ENCODE results near the gene EFNA5.

GRCh38 chr5:107676702-107677101 is 6.0 kb upstream of the EFNA5 start:
- TF ChIP-seq, protein P1, sequence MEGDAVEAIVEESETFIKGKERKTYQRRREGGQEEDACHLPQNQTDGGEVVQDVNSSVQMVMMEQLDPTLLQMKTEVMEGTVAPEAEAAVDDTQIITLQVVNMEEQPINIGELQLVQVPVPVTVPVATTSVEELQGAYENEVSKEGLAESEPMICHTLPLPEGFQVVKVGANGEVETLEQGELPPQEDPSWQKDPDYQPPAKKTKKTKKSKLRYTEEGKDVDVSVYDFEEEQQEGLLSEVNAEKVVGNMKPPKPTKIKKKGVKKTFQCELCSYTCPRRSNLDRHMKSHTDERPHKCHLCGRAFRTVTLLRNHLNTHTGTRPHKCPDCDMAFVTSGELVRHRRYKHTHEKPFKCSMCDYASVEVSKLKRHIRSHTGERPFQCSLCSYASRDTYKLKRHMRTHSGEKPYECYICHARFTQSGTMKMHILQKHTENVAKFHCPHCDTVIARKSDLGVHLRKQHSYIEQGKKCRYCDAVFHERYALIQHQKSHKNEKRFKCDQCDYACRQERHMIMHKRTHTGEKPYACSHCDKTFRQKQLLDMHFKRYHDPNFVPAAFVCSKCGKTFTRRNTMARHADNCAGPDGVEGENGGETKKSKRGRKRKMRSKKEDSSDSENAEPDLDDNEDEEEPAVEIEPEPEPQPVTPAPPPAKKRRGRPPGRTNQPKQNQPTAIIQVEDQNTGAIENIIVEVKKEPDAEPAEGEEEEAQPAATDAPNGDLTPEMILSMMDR (IDR thresholded peaks at IDR 0.05; ENCODE audit: control extremely low read depth in 1 of 3, insufficient read depth in 1 of 3, low read depth in 1 of 3, low read length in 3 of 3) = no peak
- TF ChIP-seq TAF7 (optimal IDR thresholded peaks at IDR 0.05; ENCODE audit: borderline replicate concordance, low read depth, low read length) (no peak), ASH2L (IDR thresholded peaks at IDR 0.05; ENCODE audit: low read length) (no peak), BACH1 (IDR thresholded peaks at IDR 0.05; ENCODE audit: low read length) (no peak), EGR1 (IDR thresholded peaks at IDR 0.05; ENCODE audit: borderline replicate concordance, low read depth, low read length) (no peak), POLR2AphosphoS5 (IDR thresholded peaks at IDR 0.05; ENCODE audit: low read depth, low read length) (no peak), MAX (IDR thresholded peaks at IDR 0.05) (no peak), YY1 (IDR thresholded peaks at IDR 0.05; ENCODE audit: low read depth, low read length) (no peak), KDM1A (IDR thresholded peaks at IDR 0.05; ENCODE audit: borderline replicate concordance, low read length) (no peak), CHD2 (IDR thresholded peaks at IDR 0.05; ENCODE audit: low read length) (no peak), TAF1 (IDR thresholded peaks at IDR 0.05; ENCODE audit: low read depth, low read length) (no peak)
- TF ChIP-seq, protein P2, sequence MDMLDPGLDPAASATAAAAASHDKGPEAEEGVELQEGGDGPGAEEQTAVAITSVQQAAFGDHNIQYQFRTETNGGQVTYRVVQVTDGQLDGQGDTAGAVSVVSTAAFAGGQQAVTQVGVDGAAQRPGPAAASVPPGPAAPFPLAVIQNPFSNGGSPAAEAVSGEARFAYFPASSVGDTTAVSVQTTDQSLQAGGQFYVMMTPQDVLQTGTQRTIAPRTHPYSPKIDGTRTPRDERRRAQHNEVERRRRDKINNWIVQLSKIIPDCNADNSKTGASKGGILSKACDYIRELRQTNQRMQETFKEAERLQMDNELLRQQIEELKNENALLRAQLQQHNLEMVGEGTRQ (IDR thresholded peaks at IDR 0.05; ENCODE audit: low read length) = no peak

Data from H1 (cell line).